NOMO-1 treated with DMSO at 0.1 percent for 48 hours (cell line): ENCODE data around the gene MYO9A.
"Not testable (repeated sequence)": the region's sequence is repeated elsewhere in the genome, so short reads cannot be mapped to it uniquely, and the experiment has no call there.

Source experiments
- DNase-seq: peaks from one replicate; lab custom pipeline; 2025; ENCODE audit not compliant: unreplicated experiment; lab: John Stamatoyannopoulos, UW

The MYO9A gene

GRCh38 chr15:71883447-71883846 is 234.5 kb downstream of the MYO9A start:
- DNase-seq: no peak

- no peak for DNase-seq
These were observed 237.7 kb downstream of the MYO9A start for GRCh38 chr15:71880276-71880675.

- no peak for DNase-seq
These were observed 243.7 kb downstream of the MYO9A start for GRCh38 chr15:71874245-71874644.

GRCh38 chr15:71858232-71858631 is 259.7 kb downstream of the MYO9A start:
- not testable (repeated sequence) for DNase-seq

- DNase-seq: no peak
These were observed 264.4 kb downstream of the MYO9A start for GRCh38 chr15:71853543-71853942.

GRCh38 chr15:71844916-71845315 is 273.0 kb downstream of the MYO9A start:
- no peak for DNase-seq

- DNase-seq: no peak
These were observed 276.4 kb downstream of the MYO9A start for GRCh38 chr15:71841563-71841962.

- no peak for DNase-seq
These were observed 287.0 kb downstream of the MYO9A start for GRCh38 chr15:71830981-71831380.

GRCh38 chr15:71826196-71826595 is 291.8 kb downstream of the MYO9A start:
- no peak for DNase-seq

- no peak for DNase-seq
These were observed 292.8 kb downstream of the MYO9A start for GRCh38 chr15:71825021-71825730.

- no peak for DNase-seq
These were observed 294.1 kb downstream of the MYO9A start for GRCh38 chr15:71823801-71824200.

GRCh38 chr15:71822890-71823630 is 294.9 kb downstream of the MYO9A start:
- DNase-seq: no peak

- DNase-seq: no peak
These were observed 296.3 kb downstream of the MYO9A start for GRCh38 chr15:71821547-71822129.

GRCh38 chr15:71820127-71820526 is 297.8 kb downstream of the MYO9A start:
- no peak for DNase-seq

GRCh38 chr15:71817351-71817750 is 300.6 kb downstream of the MYO9A start:
- no peak for DNase-seq

- DNase-seq: no peak
These were observed 302.6 kb downstream of the MYO9A start for GRCh38 chr15:71815301-71815700.

- no peak for DNase-seq
These were observed 304.1 kb downstream of the MYO9A start for GRCh38 chr15:71813723-71814470.

- no peak for DNase-seq
These were observed 304.8 kb downstream of the MYO9A start for GRCh38 chr15:71812966-71813722.

GRCh38 chr15:71811752-71812735 is 305.9 kb downstream of the MYO9A start:
- DNase-seq: no peak
